HG03108 (cell line): Measurements from ENCODE around the gene C18orf54.
"Not testable (repeated sequence)": the region's sequence is repeated elsewhere in the genome, so short reads cannot be mapped to it uniquely, and the experiment has no call there.

ENCODE experiments used
- ATAC-seq: cut with Tn5 transposase; IDR thresholded peaks from one replicate; pipeline ENCODE4 v1.9.1; 2021; ENCODE audit warnings: moderate library complexity; ENCODE audit not compliant: unreplicated experiment

The C18orf54 gene

GRCh38 chr18:54386800-54387495, 29.2 kb downstream of the C18orf54 start:
- not testable (repeated sequence) for ATAC-seq

GRCh38 chr18:54387631-54388030, 29.9 kb downstream of the C18orf54 start:
- ATAC-seq = no peak

- peak; percentile 97 for ATAC-seq
Observed at GRCh38 chr18:54388203-54389142, 30.8 kb downstream of the C18orf54 start.

- no peak for ATAC-seq
Observed at GRCh38 chr18:54389143-54389505, 31.4 kb downstream of the C18orf54 start.

GRCh38 chr18:54390838-54391237, 33.1 kb downstream of the C18orf54 start:
- no peak for ATAC-seq

GRCh38 chr18:54392543-54393023, 34.9 kb downstream of the C18orf54 start:
- ATAC-seq = peak; percentile 51

GRCh38 chr18:54393648-54394294, 36.1 kb downstream of the C18orf54 start:
- ATAC-seq = no peak

GRCh38 chr18:54396760-54397159, 39.1 kb downstream of the C18orf54 start:
- ATAC-seq = no peak

GRCh38 chr18:54405290-54405689, 47.6 kb downstream of the C18orf54 start:
- no peak for ATAC-seq

- no peak for ATAC-seq
Observed at GRCh38 chr18:54411781-54412180, 54.1 kb downstream of the C18orf54 start.

- ATAC-seq = no peak
Observed at GRCh38 chr18:54415086-54415485, 57.4 kb downstream of the C18orf54 start.

GRCh38 chr18:54416436-54416835, 58.7 kb downstream of the C18orf54 start:
- no peak for ATAC-seq

- ATAC-seq = no peak
Observed at GRCh38 chr18:54423831-54424230, 66.1 kb downstream of the C18orf54 start.

- no peak for ATAC-seq
Observed at GRCh38 chr18:54426085-54426665, 68.5 kb downstream of the C18orf54 start.
